ENCODE results near the gene CFB.
A peak's percentile ranks its signal among the peaks of the same experiment; 100 is the strongest.

The CFB gene

DNA sequence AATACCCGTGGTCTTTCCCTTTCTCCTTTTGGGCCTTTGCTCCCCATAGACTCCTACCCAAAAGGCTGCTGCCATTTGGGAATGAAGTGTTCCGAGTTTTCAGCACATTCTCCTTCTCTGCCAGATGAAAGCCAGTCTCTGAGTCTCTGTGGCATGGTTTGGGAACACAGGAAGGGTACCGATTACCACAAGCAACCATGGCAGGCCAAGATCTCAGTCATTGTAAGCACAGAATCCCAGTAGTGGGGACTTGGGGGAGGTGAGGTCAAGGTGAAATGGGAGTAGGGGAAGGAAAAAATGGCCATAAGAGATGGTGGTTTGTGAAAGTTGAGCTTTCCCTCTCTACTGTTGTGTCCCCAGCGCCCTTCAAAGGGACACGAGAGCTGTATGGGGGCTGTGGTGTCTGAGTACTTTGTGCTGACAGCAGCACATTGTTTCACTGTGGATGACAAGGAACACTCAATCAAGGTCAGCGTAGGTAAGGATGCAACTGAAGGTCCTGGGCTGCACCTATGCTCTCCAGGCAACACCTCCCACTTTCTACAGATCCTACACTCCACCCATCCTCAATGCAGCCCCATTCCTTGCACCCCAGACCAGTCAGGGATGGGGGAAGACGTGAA lies 4.1 kb downstream of the CFB start:
- no peak for DNase-seq

DNA sequence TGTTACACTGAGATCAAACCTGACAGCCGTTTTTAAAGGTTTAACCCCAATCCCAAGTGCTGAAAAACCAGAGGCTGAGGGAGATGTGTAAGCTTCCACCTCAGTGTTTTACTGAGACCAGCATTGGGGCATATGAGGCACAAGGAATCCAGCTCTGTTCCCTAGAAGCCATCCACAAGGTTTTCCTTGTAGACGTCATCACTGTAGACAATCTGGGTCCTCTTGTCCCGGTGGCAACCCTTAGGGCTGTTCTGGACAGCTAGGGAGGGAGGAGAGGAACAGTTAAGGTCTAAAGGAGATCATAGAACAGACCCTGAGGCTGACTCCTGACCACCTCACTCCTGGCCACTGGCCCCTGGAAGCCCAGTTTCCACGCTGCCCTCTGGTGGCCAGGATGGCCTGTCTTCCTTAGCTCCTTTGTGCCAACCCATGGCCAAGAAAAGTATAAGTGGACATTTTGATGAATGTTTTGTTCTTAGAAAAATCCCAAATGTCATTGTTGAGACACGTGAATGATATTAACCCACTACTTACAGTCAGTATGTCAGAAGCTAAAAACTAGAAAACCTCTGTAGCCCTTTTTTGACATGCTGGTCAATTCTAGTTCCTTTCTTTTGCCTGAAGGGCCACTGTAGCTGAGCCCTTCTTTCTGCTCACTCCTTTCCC lies 6.4 kb downstream of the CFB start:
- peak in 1 of 6 experiments; percentile 21 for DNase-seq

DNA sequence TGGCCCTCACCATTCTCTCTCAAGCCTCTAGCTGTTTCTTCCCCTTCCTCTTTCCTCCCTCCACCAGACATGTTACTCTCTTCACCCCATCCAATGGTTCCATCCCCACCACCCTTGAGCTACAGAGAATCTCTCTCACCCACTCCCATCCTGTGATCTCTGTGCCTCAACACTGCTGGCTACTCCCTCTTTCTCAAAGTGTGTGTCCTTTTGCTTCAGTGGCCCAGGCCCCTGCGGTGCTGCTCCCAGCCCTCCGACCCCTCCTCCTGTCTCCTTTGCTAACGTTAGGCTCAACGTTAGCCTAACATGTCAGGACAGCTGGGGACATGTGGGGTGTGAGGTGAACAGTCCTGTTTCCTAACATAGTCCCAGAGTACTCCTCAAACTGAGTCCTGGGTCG lies 7.0 kb downstream of the CFB start:
- DNase-seq: no peak

DNA sequence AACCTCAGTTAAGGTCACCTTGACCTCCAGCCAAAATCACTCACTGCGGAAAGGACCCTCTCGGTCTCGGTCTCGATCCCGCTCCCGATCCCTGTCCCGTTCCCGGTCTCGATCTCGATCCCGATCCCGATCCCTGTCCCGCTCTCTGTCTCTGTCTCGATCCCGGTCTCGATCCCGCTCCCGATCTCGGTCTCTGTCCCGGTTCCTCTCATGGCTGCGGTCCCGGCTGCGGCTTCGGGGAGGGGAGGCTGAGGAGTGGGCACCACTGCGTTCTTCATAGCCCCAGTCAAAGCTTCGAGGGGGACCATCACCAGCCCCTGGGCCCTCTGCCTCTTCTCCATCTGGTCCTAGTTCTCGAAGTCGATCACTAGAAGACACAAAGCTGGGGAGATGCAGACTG lies 8.6 kb downstream of the CFB start:
- no peak for DNase-seq

DNA sequence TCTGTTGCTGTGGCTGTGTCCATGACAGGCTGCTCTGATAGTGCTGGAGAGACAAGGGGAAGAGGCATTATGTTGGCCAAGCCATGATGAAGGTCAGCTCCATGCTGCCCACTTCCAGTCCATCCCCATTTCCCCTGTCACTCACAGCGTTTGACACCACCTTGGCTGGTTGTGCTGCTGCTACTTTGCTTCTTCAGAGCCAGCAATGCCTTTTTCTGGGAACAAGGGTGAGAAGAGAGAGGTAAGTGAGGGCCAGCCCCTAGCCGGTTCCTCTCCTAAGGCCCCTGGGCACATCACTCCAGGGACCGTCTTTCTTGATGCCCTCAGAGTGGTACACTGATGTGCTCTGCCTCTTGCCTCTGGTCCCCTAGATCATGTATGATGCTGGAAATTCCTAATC lies 10.9 kb downstream of the CFB start:
- no peak for DNase-seq

DNA sequence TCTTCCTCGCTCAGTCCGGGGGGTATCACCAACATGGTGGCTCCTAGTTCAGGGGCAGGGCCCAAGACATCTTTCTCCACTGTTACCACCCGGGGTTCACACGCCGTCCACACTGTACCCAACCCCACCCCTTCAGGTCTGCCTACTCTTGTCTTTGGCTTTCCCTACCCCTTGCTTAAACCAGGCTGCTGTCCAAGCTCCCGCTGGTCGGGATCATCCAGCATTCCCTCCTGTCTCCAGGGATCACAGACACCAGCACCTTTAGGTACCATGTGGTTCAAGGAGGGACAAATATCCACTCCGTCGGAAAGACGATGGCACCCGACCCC lies 12.5 kb downstream of the CFB start:
- DNase-seq: no peak

DNA sequence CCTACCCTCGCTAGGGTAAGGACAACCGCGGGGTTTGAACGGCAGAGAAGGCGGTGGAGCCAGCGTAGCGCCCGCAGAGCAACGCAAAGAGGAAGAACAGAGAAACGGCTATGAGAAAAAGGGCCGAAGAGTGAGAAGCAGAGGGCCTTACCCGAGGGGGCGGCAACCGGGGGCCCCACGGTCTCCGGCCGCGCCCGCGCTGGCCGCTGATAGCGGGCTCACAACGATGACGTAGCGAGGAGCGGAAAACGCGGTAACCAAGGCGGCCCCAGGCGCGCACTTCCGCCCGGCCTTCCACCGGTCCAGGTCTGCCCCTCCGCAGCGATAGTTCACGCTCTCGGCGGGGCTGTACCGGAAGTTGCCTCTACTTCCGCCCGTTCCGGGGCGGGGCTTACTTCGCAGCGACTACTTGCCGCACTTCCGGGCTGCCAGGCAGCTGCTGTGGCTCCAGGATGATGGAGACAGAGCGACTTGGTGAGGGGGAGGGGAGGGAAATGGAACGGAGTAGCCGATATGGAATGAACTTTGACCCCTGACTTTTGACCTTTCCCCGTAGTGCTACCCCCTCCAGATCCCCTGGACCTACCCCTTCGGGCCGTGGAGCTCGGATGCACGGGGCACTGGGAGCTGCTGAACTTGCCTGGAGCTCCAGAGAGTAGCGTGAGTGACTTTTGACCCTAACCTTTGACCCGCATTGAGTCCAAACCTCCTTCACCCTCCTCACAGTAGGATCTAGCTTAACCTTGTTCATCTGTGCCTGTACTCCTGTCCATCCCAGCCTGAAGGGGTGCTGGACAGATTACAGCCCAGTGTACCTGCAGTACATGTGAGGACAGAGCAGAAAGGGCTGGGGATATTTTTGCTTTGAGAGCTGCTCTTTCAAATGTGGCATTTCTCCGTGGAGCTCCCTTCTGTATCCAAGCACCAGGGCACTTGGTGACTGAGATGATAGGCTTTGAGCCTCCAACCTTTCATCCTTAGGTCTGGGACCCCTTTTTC lies 13.1 kb downstream of the CFB start, which contains the start of the genes NELFE and SKIC2:
TSS of gene NELFE (minus strand) at position 231 of the 999 bp plus-strand sequence. CDS start 525 bp downstream, outside the sequence.
TSS of gene SKIC2 (plus strand) at position 435 of the 999 bp plus-strand sequence. CDS start at position 453, 18 bp downstream.
- DNase-seq: peak; percentile 95 to 98 (median 97)

DNA sequence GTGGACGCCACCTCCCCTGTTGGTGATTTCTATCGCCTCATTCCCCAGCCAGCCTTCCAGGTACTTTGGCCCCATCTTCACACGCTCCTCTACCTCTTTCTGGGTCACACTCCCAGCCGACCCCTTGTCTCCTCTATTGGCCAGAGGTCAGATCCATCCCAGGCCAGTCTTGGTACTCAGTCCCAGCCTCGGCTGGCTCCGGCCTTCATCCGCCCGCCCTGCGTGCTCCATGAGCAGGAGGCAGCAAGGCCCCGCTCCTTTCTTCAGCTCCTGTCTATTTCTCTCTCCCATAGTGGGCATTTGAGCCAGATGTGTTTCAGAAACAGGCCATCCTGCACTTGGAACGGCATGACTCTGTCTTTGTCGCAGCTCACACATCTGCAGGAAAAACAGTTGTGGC lies 15.7 kb downstream of the CFB start:
- DNase-seq: no peak

DNA sequence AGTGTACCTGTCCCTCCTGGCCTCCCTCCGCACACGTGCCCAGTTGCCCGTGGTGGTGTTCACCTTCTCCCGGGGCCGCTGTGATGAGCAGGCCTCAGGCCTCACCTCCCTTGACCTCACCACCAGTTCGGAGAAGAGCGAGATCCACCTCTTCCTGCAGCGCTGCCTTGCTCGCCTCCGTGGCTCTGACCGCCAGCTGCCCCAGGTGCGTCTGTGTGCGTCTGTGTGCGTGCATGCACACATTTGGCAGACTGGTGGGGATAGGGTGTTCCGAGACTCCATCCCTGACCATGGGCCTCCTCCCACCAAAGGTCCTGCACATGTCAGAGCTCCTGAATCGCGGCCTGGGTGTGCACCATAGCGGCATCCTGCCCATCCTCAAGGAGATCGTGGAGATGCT lies 18.0 kb downstream of the CFB start:
- DNase-seq: no peak

DNA sequence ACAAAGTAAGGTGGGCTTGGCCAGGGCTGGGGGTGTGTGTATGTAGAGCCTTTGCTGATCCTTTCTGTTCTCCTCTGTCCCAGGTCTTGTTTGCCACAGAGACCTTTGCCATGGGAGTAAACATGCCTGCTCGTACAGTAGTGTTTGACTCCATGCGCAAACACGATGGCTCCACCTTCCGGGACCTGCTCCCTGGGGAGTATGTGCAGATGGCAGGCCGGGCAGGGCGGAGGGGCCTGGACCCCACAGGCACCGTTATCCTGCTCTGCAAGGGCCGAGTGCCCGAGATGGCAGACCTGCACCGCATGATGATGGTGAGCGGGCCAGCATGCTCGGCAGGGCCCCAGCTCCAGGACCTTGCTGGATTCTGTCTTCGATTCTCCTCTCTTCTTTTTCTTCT lies 19.8 kb downstream of the CFB start:
- no peak for DNase-seq

DNA sequence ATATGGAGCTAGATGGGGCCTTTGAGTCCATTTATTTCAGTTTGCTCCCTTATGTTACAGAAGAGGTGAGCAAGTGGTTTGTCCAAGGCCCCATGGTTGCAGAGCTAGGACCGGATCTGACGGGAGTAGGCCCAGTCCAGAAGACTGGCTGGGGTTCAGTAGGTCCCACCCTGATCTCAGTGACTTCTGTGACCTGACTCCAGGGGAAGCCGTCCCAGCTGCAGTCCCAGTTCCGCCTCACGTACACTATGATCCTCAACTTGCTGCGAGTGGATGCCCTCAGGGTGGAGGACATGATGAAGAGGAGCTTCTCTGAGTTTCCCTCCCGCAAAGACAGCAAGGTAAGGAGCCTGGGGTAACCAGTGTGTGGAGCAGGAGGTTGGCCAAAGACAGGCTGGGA lies 20.6 kb downstream of the CFB start:
- no peak for DNase-seq

DNA sequence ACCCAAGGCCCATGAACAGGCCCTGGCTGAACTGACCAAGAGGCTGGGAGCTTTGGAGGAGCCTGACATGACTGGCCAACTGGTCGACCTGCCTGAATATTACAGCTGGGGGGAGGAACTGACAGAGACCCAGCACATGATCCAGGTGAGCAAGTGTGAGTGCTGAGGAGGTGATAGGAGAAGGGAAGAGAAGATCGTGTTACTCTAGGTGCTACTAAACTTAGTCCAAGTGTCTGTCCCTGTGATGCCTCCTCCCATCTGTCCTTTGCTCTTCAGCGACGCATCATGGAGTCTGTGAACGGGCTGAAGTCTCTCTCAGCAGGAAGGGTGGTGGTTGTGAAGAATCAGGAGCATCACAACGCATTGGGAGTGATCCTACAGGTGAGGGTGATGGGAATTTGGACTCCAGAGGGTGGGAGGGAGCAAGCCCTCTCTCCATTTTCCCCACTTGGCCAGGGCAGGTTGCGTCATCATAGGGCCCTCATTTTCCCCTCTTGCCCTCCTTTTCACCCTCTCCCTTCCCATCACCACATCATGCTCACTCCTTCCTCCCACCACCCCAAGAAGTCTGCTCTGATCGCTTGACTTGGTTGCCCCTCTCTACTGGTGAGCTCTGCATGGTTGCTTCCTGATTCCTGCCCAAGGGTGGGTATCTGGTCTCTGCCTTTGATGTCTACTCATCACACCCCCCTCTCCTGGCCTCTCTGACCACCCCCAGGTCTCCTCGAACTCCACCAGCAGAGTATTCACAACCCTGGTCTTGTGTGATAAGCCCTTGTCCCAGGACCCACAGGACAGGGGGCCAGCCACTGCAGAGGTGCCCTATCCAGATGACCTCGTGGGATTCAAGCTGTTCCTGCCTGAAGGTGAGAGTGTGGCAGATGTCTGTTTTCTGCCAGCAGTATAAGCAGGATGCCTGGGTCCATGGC lies 21.4 kb downstream of the CFB start:
- DNase-seq: no peak

DNA sequence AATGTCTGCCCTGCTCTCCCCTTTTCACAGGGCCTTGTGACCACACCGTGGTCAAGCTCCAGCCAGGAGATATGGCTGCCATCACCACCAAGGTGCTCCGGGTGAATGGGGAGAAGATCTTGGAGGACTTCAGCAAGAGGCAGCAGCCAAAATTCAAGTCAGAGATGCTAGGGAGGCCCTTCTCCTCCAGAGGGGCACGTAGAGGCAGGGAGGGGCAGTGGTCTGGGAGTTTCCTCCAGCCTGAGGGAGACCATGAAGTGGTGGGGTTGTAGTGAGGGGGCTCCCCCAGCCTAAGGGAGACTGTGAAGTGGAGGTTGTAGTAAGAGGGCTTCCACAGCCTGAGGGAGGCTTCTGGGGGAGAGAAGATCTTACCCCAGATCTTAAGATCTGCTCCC lies 22.0 kb downstream of the CFB start:
- no peak for DNase-seq

DNA sequence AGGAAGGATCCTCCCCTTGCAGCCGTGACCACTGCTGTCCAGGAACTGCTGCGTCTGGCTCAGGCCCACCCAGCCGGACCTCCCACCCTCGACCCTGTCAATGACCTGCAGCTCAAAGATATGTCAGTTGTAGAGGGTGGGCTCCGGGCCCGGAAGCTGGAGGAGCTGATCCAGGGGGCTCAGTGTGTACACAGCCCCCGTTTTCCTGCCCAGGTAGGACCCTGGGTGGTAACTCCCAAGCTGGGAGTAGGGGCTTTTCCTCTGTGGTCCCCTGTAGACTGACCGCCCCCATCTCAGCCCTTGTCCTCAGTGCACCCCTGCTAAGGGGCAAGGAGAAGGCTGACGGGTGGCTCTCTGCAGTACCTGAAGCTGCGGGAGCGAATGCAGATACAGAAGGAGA lies 22.4 kb downstream of the CFB start:
- DNase-seq: no peak

DNA sequence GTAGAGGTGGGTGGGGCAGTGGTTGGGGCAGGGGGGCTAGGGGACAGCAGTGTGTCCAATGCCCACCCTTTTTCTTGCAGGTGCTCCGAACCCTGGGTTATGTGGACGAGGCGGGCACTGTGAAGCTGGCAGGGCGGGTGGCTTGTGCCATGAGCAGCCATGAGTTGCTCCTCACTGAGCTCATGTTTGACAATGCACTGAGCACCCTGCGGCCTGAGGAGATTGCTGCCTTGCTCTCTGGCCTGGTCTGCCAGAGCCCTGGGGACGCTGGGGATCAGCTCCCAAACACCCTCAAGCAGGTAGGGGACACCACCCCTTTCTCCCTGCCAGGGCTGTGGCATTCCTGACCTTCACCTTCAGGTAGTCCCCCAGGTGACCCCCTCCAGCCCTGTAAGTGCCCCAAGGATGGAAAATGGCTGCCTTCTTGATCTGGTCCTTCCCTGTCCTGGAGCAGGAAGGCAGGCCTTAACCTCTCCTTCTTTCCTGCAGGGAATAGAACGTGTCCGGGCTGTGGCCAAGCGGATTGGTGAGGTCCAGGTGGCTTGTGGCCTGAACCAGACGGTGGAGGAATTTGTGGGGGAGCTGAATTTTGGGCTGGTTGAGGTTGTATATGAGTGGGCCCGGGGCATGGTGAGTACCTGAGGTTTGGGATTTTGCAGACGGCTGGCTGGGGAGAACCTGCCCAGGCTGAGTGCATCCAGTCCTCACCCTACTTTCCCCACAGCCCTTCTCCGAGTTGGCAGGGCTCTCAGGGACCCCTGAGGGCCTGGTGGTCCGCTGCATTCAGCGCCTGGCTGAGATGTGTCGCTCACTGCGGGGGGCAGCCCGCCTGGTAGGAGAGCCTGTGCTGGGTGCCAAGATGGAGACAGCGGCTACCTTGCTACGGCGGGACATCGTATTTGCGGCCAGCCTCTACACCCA lies 23.2 kb downstream of the CFB start:
- DNase-seq: no peak

DNA sequence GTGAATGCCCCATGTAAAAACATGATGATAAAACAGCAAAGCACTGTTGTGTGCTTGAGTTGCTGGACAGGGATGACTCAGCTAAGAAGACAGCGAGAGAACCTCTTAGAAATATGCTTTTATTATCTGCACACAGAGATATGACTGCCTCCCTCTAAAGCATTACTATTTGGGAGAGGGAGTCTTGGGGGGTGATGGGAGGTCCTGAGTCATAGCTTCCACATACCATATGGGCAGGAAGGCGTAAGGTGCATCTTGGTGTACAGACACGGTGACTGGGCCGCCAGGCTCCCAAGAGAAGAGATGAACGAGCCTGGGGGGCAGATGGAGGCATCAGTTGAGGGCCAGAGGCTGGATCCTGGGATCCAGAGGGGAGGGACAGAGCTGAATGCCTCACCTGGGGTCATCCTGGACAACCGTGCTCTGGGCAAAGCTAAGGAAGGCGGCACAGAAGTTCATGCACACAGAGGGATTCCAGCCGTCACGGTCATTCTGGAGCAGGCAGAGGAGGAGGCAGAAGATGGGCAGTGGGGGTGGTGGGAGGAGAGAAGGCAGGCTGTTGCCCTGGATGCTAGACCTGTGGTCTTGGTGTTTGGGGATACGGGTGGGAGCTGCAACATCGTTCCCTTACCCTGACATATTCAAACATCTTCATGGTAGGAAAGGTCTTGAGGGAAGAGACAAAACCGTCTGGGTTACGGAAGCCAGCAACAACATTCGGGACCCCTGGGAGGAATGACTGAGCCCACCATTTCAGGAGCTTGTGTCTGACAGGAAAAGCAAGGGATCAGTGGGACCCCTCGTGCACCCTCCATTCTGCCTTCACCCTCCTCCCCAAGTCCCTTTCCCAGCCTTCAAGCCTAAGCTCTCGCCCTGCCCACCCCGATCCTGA lies 24.1 kb downstream of the CFB start:
- DNase-seq: no peak

DNA sequence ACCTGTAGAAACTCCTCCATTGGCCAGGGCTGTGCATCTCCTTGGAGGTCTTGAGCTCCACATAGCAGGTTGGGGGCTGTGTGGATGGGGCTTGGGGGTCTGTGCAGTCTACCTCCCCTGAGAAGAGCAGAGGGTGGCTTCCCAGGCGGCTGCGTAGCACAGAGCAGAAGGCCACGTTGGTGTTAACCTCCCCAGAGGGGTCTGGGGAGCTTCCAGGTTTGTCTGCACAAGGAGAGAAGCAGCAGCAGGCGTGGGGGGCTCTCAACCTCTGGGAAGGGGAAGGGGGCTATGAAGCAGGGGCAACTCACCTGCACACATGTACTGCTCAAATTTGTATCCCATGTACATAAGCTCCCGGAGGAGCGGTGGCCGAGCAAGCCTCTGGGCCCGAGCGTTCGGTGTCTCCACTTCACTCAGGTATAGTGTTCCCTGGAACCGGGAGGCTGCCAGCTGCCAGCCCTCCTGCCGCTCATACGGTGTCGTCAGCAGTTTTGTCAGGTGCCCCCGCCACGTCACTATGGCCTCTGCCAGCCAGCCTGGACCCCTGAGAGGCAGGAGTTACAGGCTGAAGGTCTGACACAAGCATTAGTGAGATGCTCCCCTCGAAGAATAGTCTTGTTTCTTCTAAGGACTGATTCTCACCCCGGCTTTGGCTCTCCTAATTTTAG lies 24.8 kb downstream of the CFB start:
- no peak for DNase-seq

DNA sequence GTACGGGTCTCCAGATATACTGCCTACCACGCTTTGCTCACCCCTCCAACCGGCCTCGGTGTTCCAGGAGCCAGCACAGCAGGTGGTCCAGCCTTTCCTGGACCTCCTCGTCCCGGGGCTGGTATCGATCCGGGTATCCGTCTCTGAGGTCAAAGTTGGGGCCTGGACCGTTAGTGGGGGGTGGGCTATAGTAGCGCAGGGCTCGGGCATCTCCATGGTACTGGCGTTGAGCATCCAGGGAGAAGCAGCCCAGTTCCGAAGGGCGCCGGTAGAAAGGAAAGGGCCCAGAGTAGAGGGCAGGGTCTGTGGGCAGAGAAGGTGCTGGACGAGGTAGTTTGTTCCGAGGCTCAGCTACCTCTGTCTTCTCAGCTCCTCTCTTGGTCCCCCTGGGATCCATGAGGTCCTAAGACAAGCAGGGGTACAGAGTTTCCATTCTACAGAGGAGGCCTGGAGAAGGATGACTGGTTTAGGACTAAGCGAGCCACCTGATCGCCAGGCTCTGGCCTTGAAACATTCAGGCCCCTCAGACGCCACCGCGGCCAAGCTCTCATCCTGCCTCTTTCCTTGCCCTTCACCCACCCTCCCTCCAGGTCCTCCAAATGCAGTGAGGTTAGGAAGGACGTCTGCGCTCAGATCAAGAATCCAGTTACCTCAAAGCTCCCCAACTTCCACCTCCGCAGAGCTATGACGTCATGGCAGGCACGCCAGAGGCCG lies 25.5 kb downstream of the CFB start:
- DNase-seq: no peak

All from stimulated activated naive CD4-positive, alpha-beta T cell (primary cell).